Nephron progenitor cell (in vitro differentiated cells): Measurements from ENCODE around the gene TGFB1I1.
"Not testable (repeated sequence)": the region's sequence is repeated elsewhere in the genome, so short reads cannot be mapped to it uniquely, and the experiment has no call there.

Experiments
- DNase-seq: peaks from one replicate; pipeline ENCODE4 v3.0.0; 2021
- H3K27ac Mint-ChIP-seq: 2 replicates; pipeline ENCODE4 v1.8.0; 2021; ENCODE audit warnings: mild to moderate bottlenecking, moderate library complexity, mixed read lengths
- H3K27me3 Mint-ChIP-seq: 2 replicates; pipeline ENCODE4 v1.8.0; 2021; ENCODE audit warnings: mild to moderate bottlenecking, low read depth, mixed read lengths; ENCODE audit not compliant: poor library complexity
- H3K36me3 Mint-ChIP-seq: 2 replicates; pipeline ENCODE4 v1.8.0; 2021; ENCODE audit warnings: low read depth, mixed read lengths
- H3K4me1 Mint-ChIP-seq: 2 replicates; pipeline ENCODE4 v1.8.0; 2021; ENCODE audit warnings: mixed read lengths
- H3K4me3 Mint-ChIP-seq: 2 replicates; pipeline ENCODE4 v1.8.0; 2021; ENCODE audit warnings: mild to moderate bottlenecking, moderate library complexity, mixed read lengths
- H3K9me3 Mint-ChIP-seq: 2 replicates; pipeline ENCODE4 v1.8.0; 2021; ENCODE audit warnings: mild to moderate bottlenecking, moderate library complexity, mixed read lengths
- TF ChIP-seq, protein P1 (sequence below): fragments of 200-600 bp; sonication (generic); IDR thresholded peaks from 2 replicates; pipeline ENCODE4 v1.5.0; 2021; ENCODE audit warnings: antibody characterized with exemption

TGFB1I1 gene

DNA sequence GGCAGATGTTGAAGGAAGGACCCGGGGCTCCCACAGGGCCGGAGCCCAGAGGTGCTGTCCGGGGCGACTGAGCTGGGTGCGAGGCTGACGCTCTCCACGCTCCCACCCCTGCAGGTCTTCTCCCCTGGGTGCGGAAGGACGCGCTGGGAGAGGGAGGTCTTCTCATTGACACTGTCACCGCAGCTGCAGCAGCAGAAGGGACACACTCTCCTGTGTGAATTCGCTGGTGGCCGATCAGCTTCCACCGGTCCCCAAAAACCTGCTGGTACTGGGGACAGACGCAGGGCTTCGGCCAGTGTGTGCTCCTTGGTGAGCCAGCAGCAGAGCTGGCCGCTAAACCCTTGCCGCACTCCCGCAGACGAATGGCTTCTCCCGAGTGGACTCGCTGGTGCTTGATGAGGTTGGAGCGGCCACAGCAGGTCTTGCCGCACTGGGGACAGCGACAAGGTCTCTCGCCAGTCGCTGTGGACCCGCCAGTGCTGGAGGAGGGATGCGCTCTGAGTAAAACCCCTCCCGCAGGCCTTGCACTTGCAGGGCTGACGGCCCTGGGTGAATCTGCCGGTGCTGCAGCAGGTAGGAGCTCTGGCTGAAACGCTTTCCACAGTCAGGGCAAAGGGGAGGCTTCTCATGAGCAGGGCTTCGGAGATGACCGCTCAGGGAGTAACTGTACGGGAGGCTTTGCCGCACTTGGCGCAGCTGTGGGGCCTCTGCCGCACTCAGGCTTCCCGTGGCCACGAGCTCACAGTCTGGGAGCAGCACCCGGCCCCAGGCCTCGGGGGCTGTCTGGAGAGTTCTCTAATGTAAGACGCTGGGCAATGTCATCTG, 35.5 kb upstream of the TGFB1I1 start:
- H3K36me3 Mint-ChIP-seq = no peaks in the 10 kb centered on the region
- no peaks in the 10 kb centered on the region for H3K9me3 Mint-ChIP-seq
- H3K27me3 Mint-ChIP-seq = peaks cover under 1% of the 10 kb centered on the region
- H3K4me1 Mint-ChIP-seq = peaks cover 15% of the 10 kb centered on the region
- TF ChIP-seq, protein P1, sequence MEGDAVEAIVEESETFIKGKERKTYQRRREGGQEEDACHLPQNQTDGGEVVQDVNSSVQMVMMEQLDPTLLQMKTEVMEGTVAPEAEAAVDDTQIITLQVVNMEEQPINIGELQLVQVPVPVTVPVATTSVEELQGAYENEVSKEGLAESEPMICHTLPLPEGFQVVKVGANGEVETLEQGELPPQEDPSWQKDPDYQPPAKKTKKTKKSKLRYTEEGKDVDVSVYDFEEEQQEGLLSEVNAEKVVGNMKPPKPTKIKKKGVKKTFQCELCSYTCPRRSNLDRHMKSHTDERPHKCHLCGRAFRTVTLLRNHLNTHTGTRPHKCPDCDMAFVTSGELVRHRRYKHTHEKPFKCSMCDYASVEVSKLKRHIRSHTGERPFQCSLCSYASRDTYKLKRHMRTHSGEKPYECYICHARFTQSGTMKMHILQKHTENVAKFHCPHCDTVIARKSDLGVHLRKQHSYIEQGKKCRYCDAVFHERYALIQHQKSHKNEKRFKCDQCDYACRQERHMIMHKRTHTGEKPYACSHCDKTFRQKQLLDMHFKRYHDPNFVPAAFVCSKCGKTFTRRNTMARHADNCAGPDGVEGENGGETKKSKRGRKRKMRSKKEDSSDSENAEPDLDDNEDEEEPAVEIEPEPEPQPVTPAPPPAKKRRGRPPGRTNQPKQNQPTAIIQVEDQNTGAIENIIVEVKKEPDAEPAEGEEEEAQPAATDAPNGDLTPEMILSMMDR = no peak
- H3K27ac Mint-ChIP-seq = no peak overlapping the region
- no peak overlapping the region for H3K4me3 Mint-ChIP-seq
- no peak for DNase-seq

DNA sequence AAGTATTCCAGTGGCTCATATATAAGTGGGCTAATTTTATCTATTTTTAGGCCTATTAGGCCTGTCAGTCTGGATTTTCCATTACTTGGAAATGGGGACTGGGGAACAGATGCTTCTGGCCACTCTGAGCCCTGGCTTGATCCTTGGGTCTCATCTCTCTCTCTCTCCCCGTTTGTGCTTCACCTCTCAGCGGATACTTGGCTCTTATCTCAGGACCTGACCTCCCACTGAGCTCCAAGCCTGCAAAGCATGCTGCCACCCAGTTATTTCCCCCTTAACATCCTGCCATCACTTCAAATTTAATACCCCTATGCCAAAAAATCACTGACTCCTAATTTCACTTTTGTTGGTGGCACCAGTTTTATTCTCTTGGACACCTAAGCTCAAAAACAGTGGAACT, 33.5 kb upstream of the TGFB1I1 start:
- Mint-ChIP-seq H3K9me3 (no peaks in the 10 kb centered on the region), H3K27me3 (no peaks in the 10 kb centered on the region), H3K27ac (no peak overlapping the region), H3K36me3 (no peaks in the 10 kb centered on the region), H3K4me1 (peaks cover 21% of the 10 kb centered on the region), H3K4me3 (no peak overlapping the region)
- TF ChIP-seq, protein P1 = no peak
- no peak for DNase-seq

DNA sequence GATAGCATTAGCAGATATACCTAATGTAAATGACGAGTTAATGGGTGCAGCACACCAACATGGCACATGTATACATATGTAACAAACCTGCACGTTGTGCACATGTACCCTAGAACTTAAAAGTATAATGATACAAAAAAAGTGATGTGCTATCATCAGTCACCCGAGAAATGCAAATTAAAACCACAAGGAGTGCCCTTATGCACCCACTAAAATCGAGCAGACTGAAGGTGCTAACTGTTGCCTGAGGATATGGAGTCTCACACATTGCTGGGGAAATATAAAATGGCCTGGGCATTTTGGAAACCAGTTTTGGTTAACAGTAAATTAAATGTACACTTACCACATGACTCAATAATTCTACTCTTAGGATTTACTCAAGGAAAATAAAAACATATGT, 32.9 kb upstream of the TGFB1I1 start:
- H3K27me3 Mint-ChIP-seq, H3K4me3 Mint-ChIP-seq, DNase-seq, H3K36me3 Mint-ChIP-seq, H3K27ac Mint-ChIP-seq, H3K9me3 Mint-ChIP-seq: not testable (repeated sequence)
- peaks cover 15% of the 10 kb centered on the region for H3K4me1 Mint-ChIP-seq

DNA sequence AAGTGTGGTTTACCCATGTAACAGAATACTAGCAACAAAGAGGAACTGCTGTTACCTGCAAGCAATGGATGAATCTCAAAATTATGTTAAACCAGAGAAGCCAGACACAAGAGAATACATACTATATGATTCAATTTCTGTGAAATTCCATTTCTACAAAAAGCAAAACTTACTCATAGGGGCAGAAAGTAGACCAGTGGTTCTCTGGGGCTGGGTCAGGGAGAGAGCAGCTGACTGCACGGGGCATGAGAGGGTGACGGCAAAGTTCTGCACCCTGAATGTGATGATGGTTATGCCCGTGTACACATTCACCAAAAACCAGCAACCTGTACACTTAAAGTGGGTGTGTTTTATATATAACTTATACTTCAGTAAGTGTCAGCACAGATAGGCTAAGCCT, 32.4 kb upstream of the TGFB1I1 start:
- Mint-ChIP-seq H3K4me3 (no peak overlapping the region), H3K27me3 (peaks cover 1% of the 10 kb centered on the region), H3K36me3 (no peaks in the 10 kb centered on the region), H3K9me3 (no peaks in the 10 kb centered on the region), H3K27ac (no peak overlapping the region), H3K4me1 (peaks cover 13% of the 10 kb centered on the region)
- no peak for DNase-seq
- TF ChIP-seq, protein P1 = no peak

DNA sequence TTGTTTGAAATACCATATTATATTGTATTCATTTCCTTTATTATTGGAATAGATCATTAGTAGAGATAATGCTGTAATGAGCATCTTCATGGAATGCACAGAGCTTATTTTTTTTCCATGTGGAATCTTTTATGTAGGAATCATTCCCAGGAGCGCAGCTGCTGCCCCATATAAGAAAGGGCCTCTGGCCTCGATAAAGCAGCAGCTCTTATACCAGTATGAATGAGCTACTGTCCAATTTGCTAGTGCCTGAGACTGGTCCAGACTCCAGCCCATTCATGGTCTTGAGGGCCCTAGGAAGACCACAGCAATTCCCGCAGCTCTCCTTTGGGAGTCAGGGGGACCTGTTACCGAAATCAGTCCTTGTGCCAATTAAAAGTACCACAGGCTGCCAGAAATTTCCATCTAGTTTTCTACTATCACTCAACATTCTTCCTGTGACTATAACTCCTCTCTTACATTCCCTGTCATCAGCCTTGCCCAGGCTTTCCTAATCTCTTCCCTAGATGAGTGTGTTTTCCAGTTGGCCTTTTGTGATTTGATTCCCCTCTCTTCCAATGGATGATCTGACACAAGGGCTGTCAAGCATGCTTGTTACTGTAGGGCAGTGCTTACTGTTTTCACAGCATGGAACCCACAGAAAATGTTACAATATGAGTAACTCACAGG, 31.3 kb upstream of the TGFB1I1 start:
- no peaks in the 10 kb centered on the region for H3K9me3 Mint-ChIP-seq
- no peak for DNase-seq
- H3K4me3 Mint-ChIP-seq = no peak overlapping the region
- H3K27me3 Mint-ChIP-seq = peaks cover 12% of the 10 kb centered on the region
- no peak overlapping the region for H3K27ac Mint-ChIP-seq
- TF ChIP-seq, protein P1 = no peak
- H3K36me3 Mint-ChIP-seq = no peaks in the 10 kb centered on the region
- H3K4me1 Mint-ChIP-seq = peaks cover 10% of the 10 kb centered on the region

DNA sequence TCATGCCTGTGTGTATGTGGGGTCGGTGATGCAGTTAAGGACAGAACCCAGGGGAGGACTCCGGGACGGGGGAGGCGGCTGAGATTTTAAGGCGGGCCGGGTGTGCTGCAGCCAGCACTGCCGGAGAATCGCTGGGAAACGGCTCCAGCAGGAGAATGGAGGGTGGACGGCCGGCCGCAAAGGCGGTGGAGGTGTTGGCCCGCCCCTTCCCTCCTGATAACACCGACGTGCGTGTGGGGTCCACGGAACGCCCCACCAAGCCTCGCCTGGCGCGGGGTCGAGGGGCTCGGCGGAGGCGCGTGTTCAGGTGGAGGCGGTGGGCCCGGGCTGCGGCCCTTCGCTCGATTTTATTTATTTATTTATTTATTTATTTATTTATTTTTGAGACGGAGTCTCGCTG, 30.0 kb upstream of the TGFB1I1 start:
- peak overlapping the region; percentile 81 for H3K4me3 Mint-ChIP-seq
- no peak for DNase-seq
- peaks cover 10% of the 10 kb centered on the region for H3K4me1 Mint-ChIP-seq
- TF ChIP-seq, protein P1 = no peak
- peaks cover 7% of the 10 kb centered on the region for H3K9me3 Mint-ChIP-seq
- H3K27me3 Mint-ChIP-seq = peaks cover 17% of the 10 kb centered on the region
- no peaks in the 10 kb centered on the region for H3K36me3 Mint-ChIP-seq
- no peak overlapping the region for H3K27ac Mint-ChIP-seq

DNA sequence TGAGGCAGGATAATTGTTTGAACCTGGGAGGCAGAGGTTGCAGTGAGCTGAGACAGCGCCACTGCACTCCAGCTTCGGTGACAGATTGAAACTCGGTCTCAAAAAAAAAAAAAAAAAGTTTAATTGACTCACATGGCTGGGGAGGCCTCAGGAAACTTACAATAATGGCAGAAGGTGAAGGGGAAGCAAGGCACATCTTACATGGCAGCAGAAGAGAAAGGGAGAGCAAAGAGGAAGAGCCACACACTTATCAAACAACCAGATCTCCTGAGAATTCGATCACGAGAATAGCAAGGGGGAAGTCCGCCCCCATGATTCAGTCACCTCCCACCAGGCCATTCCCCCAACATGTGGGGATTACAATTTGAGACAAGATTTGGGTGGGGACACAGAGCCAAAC, 26.0 kb upstream of the TGFB1I1 start:
- DNase-seq, H3K4me3 Mint-ChIP-seq, H3K36me3 Mint-ChIP-seq, H3K27ac Mint-ChIP-seq, H3K9me3 Mint-ChIP-seq: not testable (repeated sequence)
- H3K4me1 Mint-ChIP-seq = peaks cover 16% of the 10 kb centered on the region
- peaks cover 17% of the 10 kb centered on the region for H3K27me3 Mint-ChIP-seq
